Lower leg skin (tissue), 4 donors: ENCODE results near the gene COL4A1. TPM values are rescaled to one million over a fixed set of nuclear protein-coding genes. Genes with fewer than 3 reads are reported as not detected.

Source experiments
- DNase-seq, 2 donors: peaks; one replicate each; pipeline ENCODE4 v3.0.0-alpha.2; 2019; ENCODE audit warnings: low spot score in 2 of 2
- H3K4me3 ChIP-seq: fragments of 200-600 bp; sonication (generic); 2 replicates; pipeline ENCODE4 v1.5.1; 2017; ENCODE audit warnings: mild to moderate bottlenecking, low read depth; ENCODE audit not compliant: poor library complexity, severe bottlenecking
- POLR2A ChIP-seq, 2 donors: fragments of 450-650 bp; IDR thresholded peaks; one replicate each; pipeline ENCODE4 v1.6.1; 2016 to 2017; ENCODE audit warnings: antibody characterized with exemption in 2 of 2, mild to moderate bottlenecking in 1 of 2, moderate library complexity in 1 of 2
- WGBS, 2 donors: methylation state at CpG; one replicate each; pipeline ENCODE4 v1.1.5; 2018; 5-methylcytosine and 5-hydroxymethylcytosine counted together
- intact Hi-C: fragments of 100-400 bp; cut with DNase I; formaldehyde crosslinking; loops from one replicate; pipeline ENCODE4 v1.15.0; 2023; ENCODE audit warnings: low total_unique reads
- total RNA-seq, 4 donors: library from RNA; depleted of rRNA; stranded (reverse); fragments of >200 nt; gene quantifications; one replicate each; pipeline ENCODE4 v1.1.0, GENCODE V29; 2016
- TF ChIP-seq, protein P1 (sequence below), 3 donors: fragments of 450-650 bp; IDR thresholded peaks; one replicate each; pipeline ENCODE4 v1.5.1; 2016; ENCODE audit warnings: antibody characterized with exemption in 3 of 3, mild to moderate bottlenecking in 3 of 3, moderate library complexity in 2 of 3

Gene COL4A1
- total RNA-seq, 4 donors from 2014 or later, result 41.0 to 105 (median 56.7) TPM

DNA sequence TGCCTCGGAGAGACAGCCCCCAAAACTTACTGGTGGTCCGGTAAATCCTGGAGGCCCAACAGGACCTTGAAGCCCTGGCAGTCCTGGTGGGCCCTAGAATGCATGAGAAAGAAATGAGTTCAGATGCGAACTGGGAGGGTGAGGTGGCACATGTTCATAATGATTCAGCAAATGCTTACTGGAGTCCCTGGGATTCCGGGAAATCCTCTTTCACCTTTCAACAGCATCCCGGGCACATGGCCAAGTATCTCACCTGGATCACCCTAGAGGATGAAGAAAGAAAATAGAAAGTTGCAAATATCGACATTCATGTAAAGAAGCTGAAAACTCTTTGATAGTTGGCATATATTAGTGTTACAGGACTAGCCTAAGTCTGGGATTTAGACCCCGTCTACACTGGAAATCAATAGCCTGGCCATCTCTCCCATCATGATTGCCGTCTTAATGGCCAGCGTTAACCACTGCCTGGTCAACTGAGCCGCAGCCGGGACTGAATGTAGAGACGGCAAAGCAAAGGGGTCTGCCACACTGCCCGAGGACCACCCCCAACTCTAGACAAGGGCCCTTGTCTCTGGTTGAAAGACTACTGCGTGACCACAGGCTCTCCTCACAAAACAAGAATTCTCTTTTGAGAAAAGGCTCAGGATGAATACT, 96.9 kb downstream of the COL4A1 start:
- TF ChIP-seq, protein P1, sequence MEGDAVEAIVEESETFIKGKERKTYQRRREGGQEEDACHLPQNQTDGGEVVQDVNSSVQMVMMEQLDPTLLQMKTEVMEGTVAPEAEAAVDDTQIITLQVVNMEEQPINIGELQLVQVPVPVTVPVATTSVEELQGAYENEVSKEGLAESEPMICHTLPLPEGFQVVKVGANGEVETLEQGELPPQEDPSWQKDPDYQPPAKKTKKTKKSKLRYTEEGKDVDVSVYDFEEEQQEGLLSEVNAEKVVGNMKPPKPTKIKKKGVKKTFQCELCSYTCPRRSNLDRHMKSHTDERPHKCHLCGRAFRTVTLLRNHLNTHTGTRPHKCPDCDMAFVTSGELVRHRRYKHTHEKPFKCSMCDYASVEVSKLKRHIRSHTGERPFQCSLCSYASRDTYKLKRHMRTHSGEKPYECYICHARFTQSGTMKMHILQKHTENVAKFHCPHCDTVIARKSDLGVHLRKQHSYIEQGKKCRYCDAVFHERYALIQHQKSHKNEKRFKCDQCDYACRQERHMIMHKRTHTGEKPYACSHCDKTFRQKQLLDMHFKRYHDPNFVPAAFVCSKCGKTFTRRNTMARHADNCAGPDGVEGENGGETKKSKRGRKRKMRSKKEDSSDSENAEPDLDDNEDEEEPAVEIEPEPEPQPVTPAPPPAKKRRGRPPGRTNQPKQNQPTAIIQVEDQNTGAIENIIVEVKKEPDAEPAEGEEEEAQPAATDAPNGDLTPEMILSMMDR (IDR thresholded peaks at IDR 0.05), result no peak
- no peak for TF ChIP-seq POLR2A (IDR thresholded peaks at IDR 0.05)
- intact Hi-C loops, result no loop called here
- WGBS, 2 donors, result 85 to 87% methylated on average over 14 of the region's 14 CpGs
- DNase-seq, result no peak
- H3K4me3 ChIP-seq, result no peak overlapping the region

DNA sequence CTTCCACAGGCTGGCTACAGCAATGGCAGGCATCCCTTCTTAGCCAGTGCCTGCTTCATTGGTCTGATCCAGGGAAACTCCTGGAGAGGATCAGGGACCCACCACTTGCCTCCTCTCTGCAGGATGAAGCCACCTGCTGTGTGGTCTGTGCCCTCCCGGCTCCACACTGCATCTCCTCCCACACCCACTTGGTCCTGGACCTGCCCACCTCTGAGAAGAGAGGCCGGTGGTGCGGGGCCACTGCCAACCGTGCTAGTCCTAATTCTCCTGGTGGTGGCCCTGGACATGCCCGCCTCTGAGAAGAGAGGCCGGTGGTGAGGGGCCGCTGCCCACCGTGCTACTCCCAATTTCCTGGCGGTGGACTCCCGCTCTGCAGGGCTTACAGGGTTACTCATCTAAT, 98.8 kb downstream of the COL4A1 start:
- intact Hi-C loops, result no loop called here
- TF ChIP-seq, protein P1 (IDR thresholded peaks at IDR 0.05), result no peak
- TF ChIP-seq POLR2A (IDR thresholded peaks at IDR 0.05), result no peak
- no peak overlapping the region for H3K4me3 ChIP-seq
- DNase-seq, result no peak
- WGBS, 2 donors, result 96 to 98% methylated on average over 10 of the region's 10 CpGs

DNA sequence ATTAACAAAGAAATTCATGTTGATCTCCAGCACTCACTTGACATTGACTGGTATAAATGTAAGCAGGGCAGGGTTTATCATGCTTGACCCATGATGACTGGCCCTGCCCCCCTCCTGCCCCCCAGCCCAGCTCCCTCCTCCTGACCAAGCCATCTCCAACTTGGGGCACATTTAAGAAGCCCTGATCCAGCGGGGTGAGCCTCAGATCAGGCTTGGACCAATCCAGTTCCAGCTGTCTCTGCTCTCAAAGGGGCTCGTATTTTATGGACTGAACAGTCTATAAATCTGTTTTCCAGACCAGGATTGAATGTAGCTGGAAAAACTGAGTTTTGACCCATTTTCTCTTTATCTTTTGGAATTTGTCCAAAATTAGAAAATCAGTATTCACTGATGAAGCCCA, 100.0 kb downstream of the COL4A1 start:
- intact Hi-C loops, result no loop called here
- DNase-seq, result no peak
- no peak overlapping the region for H3K4me3 ChIP-seq
- TF ChIP-seq POLR2A (IDR thresholded peaks at IDR 0.05), result no peak
- TF ChIP-seq, protein P1 (IDR thresholded peaks at IDR 0.05), result no peak
- WGBS, 2 donors, result 38 to 44% methylated on average over 2 of the region's 2 CpGs

DNA sequence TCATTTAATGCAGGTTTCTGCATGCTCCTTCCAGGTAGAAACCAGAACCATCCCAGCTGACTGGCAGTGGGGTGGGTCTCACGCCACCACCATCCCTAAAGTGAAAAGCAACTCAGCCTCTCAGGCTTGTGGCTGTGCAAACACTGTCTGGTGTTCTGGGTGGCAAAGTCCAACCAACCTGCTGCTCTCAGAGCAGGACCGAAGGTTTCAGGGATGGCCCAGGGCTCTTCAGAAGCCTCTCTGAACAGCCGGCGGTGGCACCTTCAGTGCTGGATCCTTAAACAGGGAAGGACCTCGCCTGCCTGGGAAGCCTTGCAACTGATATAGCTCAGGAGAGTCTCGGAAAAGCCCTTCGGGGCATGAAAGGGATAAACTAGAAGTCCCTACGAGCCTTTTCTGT, 100.8 kb downstream of the COL4A1 start:
- H3K4me3 ChIP-seq, result no peak overlapping the region
- WGBS, 2 donors, result 54 to 63% methylated on average over 8 of the region's 8 CpGs
- TF ChIP-seq, protein P1 (IDR thresholded peaks at IDR 0.05), result no peak
- TF ChIP-seq POLR2A (IDR thresholded peaks at IDR 0.05), result no peak
- intact Hi-C loops, result no loop called here
- DNase-seq, result no peak

DNA sequence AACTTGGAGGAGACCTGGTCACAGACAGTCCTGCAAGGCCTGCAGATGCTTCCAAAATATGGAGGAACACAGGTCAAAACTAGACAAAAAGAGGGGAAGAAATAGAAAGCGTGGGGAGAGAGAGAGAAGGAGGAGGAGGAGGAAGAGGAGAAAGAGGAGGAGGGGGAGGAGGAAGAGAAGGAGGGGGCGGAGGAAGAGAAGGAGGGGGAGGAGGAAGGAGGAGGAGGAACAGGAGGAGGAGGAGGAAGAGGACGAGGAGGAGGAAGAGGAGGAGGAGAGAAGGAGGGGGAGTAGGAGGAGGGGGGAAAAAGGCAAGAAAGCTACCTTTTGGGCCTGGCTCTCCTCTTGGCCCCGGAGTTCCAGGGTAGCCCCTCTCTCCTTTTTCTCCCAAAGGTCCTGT, 105.8 kb downstream of the COL4A1 start:
- H3K4me3 ChIP-seq, result no peak overlapping the region
- intact Hi-C loops, result no loop called here
- 82 to 83% methylated on average over 4 of the region's 4 CpGs for WGBS, 2 donors
- DNase-seq, result no peak
- TF ChIP-seq POLR2A (IDR thresholded peaks at IDR 0.05), result no peak
- TF ChIP-seq, protein P1 (IDR thresholded peaks at IDR 0.05), result no peak
